Neutrophil (primary cell): ENCODE measurements around the gene SHROOM2.

Experiments
- H3K27ac ChIP-seq: fragments of 200-600 bp; sonication (generic); 2 replicates; pipeline ENCODE4 v1.5.1; 2016; ENCODE audit warnings: mild to moderate bottlenecking, moderate library complexity
- H3K27me3 ChIP-seq: fragments of 200-600 bp; sonication (generic); 2 replicates; pipeline ENCODE4 v1.6.0; 2016; ENCODE audit warnings: mild to moderate bottlenecking
- H3K36me3 ChIP-seq: fragments of 200-600 bp; sonication (generic); 2 replicates; pipeline ENCODE4 v1.5.1; 2017
- H3K4me1 ChIP-seq, 2 experiments: fragments of 200-600 bp in 1 of 2; sonication (generic) in 1 of 2; 1 replicate in 1 of 2; 2 replicates in 1 of 2; pipeline versions ENCODE4 v1.5.1 to v1.6.1; 2013 to 2016; ENCODE audit warnings: low read depth in 1 of 2, low read length in 1 of 2, mild to moderate bottlenecking in 1 of 2, moderate library complexity in 1 of 2; ENCODE audit not compliant: control insufficient read depth in 1 of 2, insufficient read depth in 1 of 2
- H3K4me3 ChIP-seq, 2 experiments: fragments of 200-600 bp in 1 of 2; sonication (generic) in 1 of 2; 1 replicate in 1 of 2; 2 replicates in 1 of 2; pipeline ENCODE4 v1.5.1; 2013 to 2016; ENCODE audit warnings: low read depth in 1 of 2, low read length in 1 of 2, mild to moderate bottlenecking in 1 of 2, moderate library complexity in 1 of 2
- H3K9me3 ChIP-seq: fragments of 200-600 bp; sonication (generic); 2 replicates; pipeline ENCODE4 v1.5.1; 2016
- TF ChIP-seq, protein P1 (sequence below): fragments of 200-600 bp; sonication (generic); IDR thresholded peaks from 2 replicates; pipeline ENCODE4 v1.5.1; 2016; ENCODE audit warnings: antibody characterized with exemption

The SHROOM2 gene

DNA sequence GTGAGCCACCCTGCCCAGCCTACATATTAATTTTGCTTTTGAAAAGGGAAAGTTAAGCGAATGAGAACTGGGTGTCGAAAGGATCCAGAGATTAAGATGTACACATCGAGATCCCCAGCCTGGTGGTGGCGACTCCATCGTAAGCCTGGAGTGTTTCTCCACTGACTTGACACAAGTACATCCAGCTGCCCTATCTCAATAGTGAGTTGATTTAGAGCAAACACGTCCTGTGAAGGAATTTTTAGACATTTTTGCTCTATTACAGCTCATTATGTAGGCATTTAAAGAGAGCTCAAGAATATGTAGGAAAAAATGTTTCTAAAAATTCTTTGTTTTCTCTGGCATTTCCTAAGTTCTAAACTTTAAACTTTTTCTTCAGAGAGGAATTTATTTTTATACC lies 169.3 kb downstream of the SHROOM2 start:
- Histone ChIP-seq H3K36me3 (no peaks in the 10 kb centered on the region), H3K4me3 (no peak overlapping the region), H3K4me1 (no peaks in the 10 kb centered on the region), H3K27ac (no peak overlapping the region), H3K9me3 (no peaks in the 10 kb centered on the region), H3K27me3 (no peaks in the 10 kb centered on the region)
- TF ChIP-seq, protein P1, sequence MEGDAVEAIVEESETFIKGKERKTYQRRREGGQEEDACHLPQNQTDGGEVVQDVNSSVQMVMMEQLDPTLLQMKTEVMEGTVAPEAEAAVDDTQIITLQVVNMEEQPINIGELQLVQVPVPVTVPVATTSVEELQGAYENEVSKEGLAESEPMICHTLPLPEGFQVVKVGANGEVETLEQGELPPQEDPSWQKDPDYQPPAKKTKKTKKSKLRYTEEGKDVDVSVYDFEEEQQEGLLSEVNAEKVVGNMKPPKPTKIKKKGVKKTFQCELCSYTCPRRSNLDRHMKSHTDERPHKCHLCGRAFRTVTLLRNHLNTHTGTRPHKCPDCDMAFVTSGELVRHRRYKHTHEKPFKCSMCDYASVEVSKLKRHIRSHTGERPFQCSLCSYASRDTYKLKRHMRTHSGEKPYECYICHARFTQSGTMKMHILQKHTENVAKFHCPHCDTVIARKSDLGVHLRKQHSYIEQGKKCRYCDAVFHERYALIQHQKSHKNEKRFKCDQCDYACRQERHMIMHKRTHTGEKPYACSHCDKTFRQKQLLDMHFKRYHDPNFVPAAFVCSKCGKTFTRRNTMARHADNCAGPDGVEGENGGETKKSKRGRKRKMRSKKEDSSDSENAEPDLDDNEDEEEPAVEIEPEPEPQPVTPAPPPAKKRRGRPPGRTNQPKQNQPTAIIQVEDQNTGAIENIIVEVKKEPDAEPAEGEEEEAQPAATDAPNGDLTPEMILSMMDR = no peak

GRCh38 chrX:9957743-9958142 lies 171.5 kb downstream of the SHROOM2 start:
- no peaks in the 10 kb centered on the region for H3K4me1 ChIP-seq
- no peak overlapping the region for H3K4me3 ChIP-seq
- H3K27ac ChIP-seq = no peak overlapping the region
- no peaks in the 10 kb centered on the region for H3K27me3 ChIP-seq
- TF ChIP-seq, protein P1 = no peak
- no peaks in the 10 kb centered on the region for H3K9me3 ChIP-seq
- no peaks in the 10 kb centered on the region for H3K36me3 ChIP-seq

DNA sequence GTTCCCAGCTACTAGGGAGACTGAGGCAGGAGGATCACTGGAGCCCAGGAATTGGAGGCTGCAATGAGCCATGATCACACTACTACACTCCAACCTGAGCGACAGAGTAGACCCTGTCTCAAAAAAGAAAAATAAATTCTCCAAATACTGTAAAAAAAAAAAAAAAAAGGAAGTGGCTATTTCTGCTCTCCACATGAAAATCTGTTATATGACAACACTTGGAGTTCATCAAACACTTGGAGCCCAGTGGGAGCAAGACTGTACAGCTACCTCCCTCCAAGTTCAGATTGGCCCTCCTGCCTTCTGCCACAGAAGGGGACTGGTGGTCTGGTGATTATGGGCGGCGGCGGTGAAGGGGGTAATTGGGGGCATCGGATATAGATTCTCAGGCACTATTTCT lies 172.0 kb downstream of the SHROOM2 start:
- no peak overlapping the region for H3K27ac ChIP-seq
- TF ChIP-seq, protein P1 = no peak
- H3K4me1 ChIP-seq = no peaks in the 10 kb centered on the region
- no peak overlapping the region for H3K4me3 ChIP-seq
- no peaks in the 10 kb centered on the region for H3K9me3 ChIP-seq
- H3K27me3 ChIP-seq = no peaks in the 10 kb centered on the region
- no peaks in the 10 kb centered on the region for H3K36me3 ChIP-seq

GRCh38 chrX:9961750-9962149 lies 175.5 kb downstream of the SHROOM2 start:
- no peak overlapping the region for H3K4me3 ChIP-seq
- TF ChIP-seq, protein P1 = no peak
- no peaks in the 10 kb centered on the region for H3K36me3 ChIP-seq
- no peaks in the 10 kb centered on the region for H3K27me3 ChIP-seq
- H3K4me1 ChIP-seq = no peaks in the 10 kb centered on the region
- H3K27ac ChIP-seq = no peak overlapping the region
- no peaks in the 10 kb centered on the region for H3K9me3 ChIP-seq

- Histone ChIP-seq H3K4me1 (no peaks in the 10 kb centered on the region), H3K27me3 (no peaks in the 10 kb centered on the region), H3K27ac (no peak within 1 kb of the TSS), H3K36me3 (no peaks in the 10 kb centered on the region), H3K9me3 (no peaks in the 10 kb centered on the region), H3K4me3 (no peak within 1 kb of the TSS)
- TF ChIP-seq, protein P1 = no peak
Measured at GRCh38 chrX:9966775-9967408, 180.7 kb downstream of the SHROOM2 start, which contains the start of gene CLDN34. TSS of gene CLDN34 (plus strand) at chrX:9967358. CDS start at chrX:9967358, 0 bp downstream.
